ENCODE results near the gene DDX39A. TPM values are rescaled to one million over a fixed set of nuclear protein-coding genes. Genes with fewer than 3 reads are reported as not detected.
A peak's percentile ranks its signal among the peaks of the same experiment; 100 is the strongest.
"Not testable (repeated sequence)": the region's sequence is repeated elsewhere in the genome, so short reads cannot be mapped to it uniquely, and the experiment has no call there.

Gene DDX39A
- total RNA-seq = 100 to 1,000 TPM; 300 to 306 TPM

GRCh38 chr19:14419106-14419813, at the start of gene DDX39A:
Gene DDX39A, minus strand, starts transcription at chr19:14419341. Its CDS starts 6,121 bp downstream, at chr19:14413220.
- Mint-ChIP-seq H3K4me1 (peaks cover 32% of the 10 kb centered on the region), H3K36me3 (peaks cover 42% of the 10 kb centered on the region), H3K27ac (peak within 1 kb of the TSS; percentile 99), H3K9me3 (no peaks in the 10 kb centered on the region), H3K27me3 (peaks cover 7% of the 10 kb centered on the region), H3K4me3 (peak within 1 kb of the TSS; percentile 100)
- DNase-seq = peak; percentile 96

DNA sequence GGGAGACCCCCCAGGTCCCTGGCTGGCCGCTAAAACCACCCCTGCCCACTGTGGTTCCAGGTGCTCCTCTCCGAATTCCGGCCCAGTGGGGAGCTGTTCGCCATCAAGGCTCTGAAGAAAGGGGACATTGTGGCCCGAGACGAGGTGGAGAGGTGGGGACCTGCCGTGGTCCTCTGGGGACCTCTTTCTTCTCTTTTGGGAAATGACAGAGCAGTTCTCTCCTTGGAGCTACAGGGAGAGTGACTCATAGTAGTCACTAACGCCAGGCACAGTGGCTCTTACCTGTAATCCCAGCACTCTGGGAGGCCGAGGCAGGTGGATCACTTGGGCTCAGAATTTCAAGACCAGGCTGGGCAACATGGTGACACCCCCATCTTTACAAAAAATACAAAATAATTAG, 48.7 kb upstream of the DDX39A start:
- no peaks in the 10 kb centered on the region for H3K9me3 Mint-ChIP-seq
- H3K4me1 Mint-ChIP-seq = peaks cover 1% of the 10 kb centered on the region
- no peak overlapping the region for H3K27ac Mint-ChIP-seq
- H3K36me3 Mint-ChIP-seq = peaks cover 8% of the 10 kb centered on the region
- H3K27me3 Mint-ChIP-seq = peaks cover 4% of the 10 kb centered on the region
- no peak for DNase-seq
- no peak overlapping the region for H3K4me3 Mint-ChIP-seq

DNA sequence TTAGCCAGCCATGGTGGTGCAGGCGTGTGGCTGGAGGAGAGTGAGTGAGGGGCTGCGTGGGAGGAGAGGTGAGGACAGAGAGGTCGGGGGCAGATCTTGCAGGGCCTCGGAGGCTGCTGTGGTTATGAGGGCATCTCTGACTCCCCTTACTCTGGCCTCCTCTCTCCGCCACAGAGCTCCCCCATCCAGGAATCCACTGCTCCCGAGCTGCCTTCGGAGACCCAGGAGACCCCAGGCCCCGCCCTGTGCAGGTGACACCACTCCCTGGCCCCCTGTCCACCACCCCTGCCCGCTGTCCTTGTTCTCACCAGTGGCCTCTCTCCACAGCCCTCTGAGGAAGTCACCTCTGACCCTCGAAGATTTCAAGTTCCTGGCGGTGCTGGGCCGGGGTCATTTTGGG, 48.2 kb upstream of the DDX39A start:
- Mint-ChIP-seq H3K36me3 (peaks cover 8% of the 10 kb centered on the region), H3K27ac (no peak overlapping the region), H3K4me1 (no peaks in the 10 kb centered on the region), H3K9me3 (no peaks in the 10 kb centered on the region), H3K27me3 (no peaks in the 10 kb centered on the region), H3K4me3 (no peak overlapping the region)
- DNase-seq = no peak

DNA sequence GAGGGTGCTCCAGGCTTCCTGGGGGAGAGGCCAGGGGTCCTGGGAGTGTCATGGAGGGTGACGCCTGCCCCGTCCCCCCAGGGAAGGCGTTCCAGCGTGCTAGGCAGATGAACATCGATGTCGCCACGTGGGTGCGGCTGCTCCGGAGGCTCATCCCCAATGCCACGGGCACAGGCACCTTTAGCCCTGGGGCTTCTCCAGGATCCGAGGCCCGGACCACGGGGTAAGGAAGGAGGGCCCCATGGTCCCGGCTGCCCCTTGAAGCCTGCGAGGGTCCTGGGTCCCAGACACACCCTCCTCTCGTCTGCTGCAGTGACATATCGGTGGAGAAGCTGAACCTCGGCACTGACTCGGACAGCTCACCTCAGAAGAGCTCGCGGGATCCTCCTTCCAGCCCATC, 44.6 kb upstream of the DDX39A start:
- no peak for DNase-seq
- Mint-ChIP-seq H3K4me3 (no peak overlapping the region), H3K4me1 (peaks cover 2% of the 10 kb centered on the region), H3K9me3 (no peaks in the 10 kb centered on the region), H3K36me3 (peaks cover 8% of the 10 kb centered on the region), H3K27ac (no peak overlapping the region), H3K27me3 (no peaks in the 10 kb centered on the region)

GRCh38 chr19:14462401-14462800, 43.3 kb upstream of the DDX39A start:
- H3K27ac Mint-ChIP-seq, H3K4me1 Mint-ChIP-seq, DNase-seq, H3K36me3 Mint-ChIP-seq, H3K9me3 Mint-ChIP-seq, H3K4me3 Mint-ChIP-seq, H3K27me3 Mint-ChIP-seq: not testable (repeated sequence)

DNA sequence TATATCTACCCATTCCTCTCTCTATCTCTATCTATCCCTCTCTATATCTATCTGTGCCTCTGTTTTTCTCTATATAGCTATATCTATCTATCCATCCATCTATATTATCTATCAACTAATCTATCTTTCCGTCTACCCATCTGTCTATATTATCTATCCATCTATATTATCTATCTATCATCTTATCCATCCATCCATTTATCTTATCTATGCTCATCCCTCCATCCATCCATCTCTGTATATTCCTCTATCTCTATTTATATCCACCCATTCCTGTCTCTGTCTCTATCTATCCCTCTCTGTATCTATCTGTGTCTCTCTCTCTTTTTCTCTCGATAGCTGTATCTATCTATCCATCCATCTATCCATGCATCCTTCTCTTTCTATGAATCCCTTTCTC, 41.8 kb upstream of the DDX39A start:
- Mint-ChIP-seq H3K9me3 (no peaks in the 10 kb centered on the region), H3K4me3 (no peak overlapping the region), H3K27ac (no peak overlapping the region), H3K4me1 (peaks cover 2% of the 10 kb centered on the region), H3K36me3 (peaks cover 7% of the 10 kb centered on the region), H3K27me3 (no peaks in the 10 kb centered on the region)
- DNase-seq = no peak

DNA sequence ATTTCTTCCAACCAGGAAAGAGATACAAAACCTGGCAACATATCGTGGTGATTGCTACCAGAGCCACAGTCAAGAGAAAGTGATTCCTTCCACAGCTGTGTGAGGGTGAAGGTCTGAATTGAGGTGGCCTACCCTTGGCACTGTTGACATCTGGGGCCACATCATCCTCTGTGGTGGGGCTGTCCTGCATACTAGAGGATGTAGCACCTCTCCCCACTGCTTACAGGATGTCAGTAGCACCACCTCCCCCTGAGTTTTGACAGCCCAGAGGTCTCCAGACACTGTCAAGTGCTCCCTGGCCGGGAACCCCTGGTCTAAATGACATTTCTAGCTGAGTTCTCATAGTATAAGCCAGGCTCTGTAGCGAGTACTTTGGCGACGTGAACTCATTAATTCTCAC, 40.6 kb upstream of the DDX39A start:
- H3K4me3 Mint-ChIP-seq = no peak overlapping the region
- peaks cover 8% of the 10 kb centered on the region for H3K36me3 Mint-ChIP-seq
- peak overlapping the region; percentile 52 for H3K27ac Mint-ChIP-seq
- no peaks in the 10 kb centered on the region for H3K9me3 Mint-ChIP-seq
- no peaks in the 10 kb centered on the region for H3K27me3 Mint-ChIP-seq
- peaks cover 2% of the 10 kb centered on the region for H3K4me1 Mint-ChIP-seq
- no peak for DNase-seq

GRCh38 chr19:14452303-14452702, 33.2 kb upstream of the DDX39A start:
- not testable (repeated sequence) for H3K4me1 Mint-ChIP-seq, H3K9me3 Mint-ChIP-seq, H3K4me3 Mint-ChIP-seq, DNase-seq, H3K27ac Mint-ChIP-seq, H3K27me3 Mint-ChIP-seq
- H3K36me3 Mint-ChIP-seq = peaks cover 28% of the 10 kb centered on the region

DNA sequence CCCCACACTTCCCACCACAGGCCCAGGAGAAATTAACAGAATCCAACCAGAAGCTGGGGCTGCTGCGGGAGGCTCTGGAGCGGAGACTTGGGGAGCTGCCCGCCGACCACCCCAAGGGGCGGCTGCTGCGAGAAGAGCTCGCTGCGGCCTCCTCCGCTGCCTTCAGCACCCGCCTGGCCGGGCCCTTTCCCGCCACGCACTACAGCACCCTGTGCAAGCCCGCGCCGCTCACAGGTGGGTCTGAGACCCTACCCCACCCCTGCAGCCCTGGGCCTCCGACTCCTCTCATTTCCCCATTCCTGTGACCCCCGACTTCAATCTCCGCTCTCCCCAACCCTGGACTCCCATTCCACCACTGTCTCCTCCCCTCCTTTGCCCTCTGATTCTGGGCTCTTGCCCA, 31.7 kb upstream of the DDX39A start:
- Mint-ChIP-seq H3K4me3 (no peak overlapping the region), H3K4me1 (peaks cover 6% of the 10 kb centered on the region), H3K36me3 (peaks cover 31% of the 10 kb centered on the region), H3K9me3 (no peaks in the 10 kb centered on the region), H3K27me3 (no peaks in the 10 kb centered on the region), H3K27ac (no peak overlapping the region)
- DNase-seq = no peak

DNA sequence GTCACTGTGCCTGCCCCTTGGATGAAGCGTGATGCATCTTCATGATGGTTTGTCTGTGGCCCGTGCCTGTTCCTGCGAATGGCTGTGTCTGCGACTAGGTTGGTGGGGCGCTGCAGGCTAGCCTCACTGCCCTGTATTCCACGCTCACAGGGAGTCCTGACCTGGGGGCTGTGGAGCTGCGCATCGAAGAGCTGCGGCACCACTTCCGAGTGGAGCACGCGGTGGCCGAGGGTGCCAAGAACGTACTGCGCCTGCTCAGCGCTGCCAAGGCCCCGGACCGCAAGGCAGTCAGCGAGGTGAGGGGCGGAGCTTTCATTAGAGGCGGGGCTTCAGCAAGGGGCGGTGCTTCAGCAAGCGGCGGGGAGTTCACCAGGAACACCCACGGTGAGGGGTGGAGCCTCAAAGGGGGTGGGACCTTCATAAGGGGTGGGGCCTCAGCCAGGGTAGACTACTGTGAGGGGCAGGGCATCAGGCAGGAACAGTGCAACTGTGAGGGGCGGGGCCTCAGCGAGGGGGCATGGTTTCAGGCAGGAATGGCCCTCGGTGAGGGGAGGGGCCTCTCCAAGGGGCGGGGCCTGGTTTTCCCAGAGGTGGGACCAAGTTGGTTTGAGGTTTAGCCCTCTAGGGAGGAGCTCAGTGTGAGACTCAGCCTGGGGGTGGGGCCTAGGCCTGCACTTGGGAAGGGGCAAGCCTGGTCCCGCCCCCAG, 31.2 kb upstream of the DDX39A start:
- peak; percentile 84 for DNase-seq
- H3K36me3 Mint-ChIP-seq = peaks cover 30% of the 10 kb centered on the region

GRCh38 chr19:14449321-14449720, 30.2 kb upstream of the DDX39A start:
- peaks cover 9% of the 10 kb centered on the region for H3K4me1 Mint-ChIP-seq
- no peaks in the 10 kb centered on the region for H3K9me3 Mint-ChIP-seq
- no peak overlapping the region for H3K27ac Mint-ChIP-seq
- no peak overlapping the region for H3K4me3 Mint-ChIP-seq
- no peak for DNase-seq
- H3K27me3 Mint-ChIP-seq = no peaks in the 10 kb centered on the region
- H3K36me3 Mint-ChIP-seq = peaks cover 34% of the 10 kb centered on the region

More for the DNA sequence above, 31.2 kb upstream of the DDX39A start:
- no peaks in the 10 kb centered on the region for H3K9me3 Mint-ChIP-seq
- H3K4me3 Mint-ChIP-seq = no peak overlapping the region
- peaks cover 6% of the 10 kb centered on the region for H3K4me1 Mint-ChIP-seq
- no peaks in the 10 kb centered on the region for H3K27me3 Mint-ChIP-seq
- H3K27ac Mint-ChIP-seq = no peak overlapping the region

GRCh38 chr19:14446336-14447036, 27.3 kb upstream of the DDX39A start:
- H3K4me1 Mint-ChIP-seq = peaks cover 16% of the 10 kb centered on the region
- H3K9me3 Mint-ChIP-seq = no peaks in the 10 kb centered on the region
- H3K27ac Mint-ChIP-seq = no peak overlapping the region
- no peaks in the 10 kb centered on the region for H3K27me3 Mint-ChIP-seq
- no peak overlapping the region for H3K4me3 Mint-ChIP-seq
- peaks cover 49% of the 10 kb centered on the region for H3K36me3 Mint-ChIP-seq
- no peak for DNase-seq

GRCh38 chr19:14443632-14444216, 24.6 kb upstream of the DDX39A start:
- no peaks in the 10 kb centered on the region for H3K9me3 Mint-ChIP-seq
- no peaks in the 10 kb centered on the region for H3K27me3 Mint-ChIP-seq
- H3K36me3 Mint-ChIP-seq = peaks cover 39% of the 10 kb centered on the region
- DNase-seq = no peak
- H3K4me3 Mint-ChIP-seq = no peak overlapping the region
- H3K4me1 Mint-ChIP-seq = peaks cover 33% of the 10 kb centered on the region
- H3K27ac Mint-ChIP-seq = no peak overlapping the region

- H3K27ac Mint-ChIP-seq = no peak overlapping the region
- no peak for DNase-seq
- no peaks in the 10 kb centered on the region for H3K9me3 Mint-ChIP-seq
- H3K4me3 Mint-ChIP-seq = no peak overlapping the region
- no peaks in the 10 kb centered on the region for H3K27me3 Mint-ChIP-seq
- peaks cover 34% of the 10 kb centered on the region for H3K36me3 Mint-ChIP-seq
- peaks cover 35% of the 10 kb centered on the region for H3K4me1 Mint-ChIP-seq
These were observed 23.9 kb upstream of the DDX39A start for GRCh38 chr19:14442891-14443631.

Measured in activated naive CD8-positive, alpha-beta T cell treated with anti-CD3 and anti-CD28 coated beads for 36 hours (primary cell).